Lung (tissue), 12 donors: ENCODE results near the gene SHMT2. TPM values are rescaled to one million over a fixed set of nuclear protein-coding genes. Genes with fewer than 3 reads are reported as not detected.

Experiments used
- ATAC-seq: fragments of 200-7000 bp; cut with Tn5 transposase; one replicate; pipeline ENCODE4 v1.9.1; 2020; ENCODE audit warnings: moderate number of reproducible peaks; ENCODE audit not compliant: insufficient read depth, low FRiP score
- DNase-seq, 3 donors: peaks; one replicate each; pipeline ENCODE4 v3.0.0-alpha.2; 2013 to 2017
- H3K27ac ChIP-seq, 2 donors: one replicate each; pipeline ENCODE4 v1.5.1; 2013; ENCODE audit warnings: mild to moderate bottlenecking in 2 of 2, moderate library complexity in 2 of 2, control low read depth in 1 of 2, inconsistent platforms in 1 of 2, low read depth in 1 of 2, low read length in 1 of 2
- H3K27me3 ChIP-seq, 3 donors: one replicate each; pipeline ENCODE4 v1.5.1; 2013; ENCODE audit warnings: low read length in 2 of 3; ENCODE audit not compliant: control insufficient read depth in 3 of 3, insufficient read depth in 3 of 3
- H3K36me3 ChIP-seq, 4 donors: one replicate each; pipeline ENCODE4 v1.5.1; 2013; ENCODE audit warnings: low read length in 4 of 4, mild to moderate bottlenecking in 1 of 4, moderate library complexity in 1 of 4; ENCODE audit not compliant: control insufficient read depth in 4 of 4, insufficient read depth in 4 of 4
- H3K4me1 ChIP-seq, 5 donors: one replicate each; pipeline ENCODE4 v1.5.1; 2013; ENCODE audit warnings: low read length in 5 of 5, mild to moderate bottlenecking in 2 of 5, moderate library complexity in 1 of 5; ENCODE audit not compliant: control insufficient read depth in 5 of 5, insufficient read depth in 5 of 5
- H3K4me3 ChIP-seq: one replicate; pipeline ENCODE4 v1.5.1; 2013; ENCODE audit warnings: mild to moderate bottlenecking, control low read depth, moderate library complexity
- H3K9ac ChIP-seq, 2 donors: one replicate each; pipeline ENCODE4 v1.5.1; 2013; ENCODE audit warnings: low read length in 2 of 2, control low read depth in 1 of 2; ENCODE audit not compliant: insufficient read depth in 1 of 2
- H3K9me3 ChIP-seq, 4 donors: one replicate each; pipeline ENCODE4 v1.5.1; 2013; ENCODE audit warnings: low read length in 3 of 4, mild to moderate bottlenecking in 1 of 4, moderate library complexity in 1 of 4; ENCODE audit not compliant: control insufficient read depth in 4 of 4, insufficient read depth in 3 of 4
- WGBS, 2 donors: extraction: QIAGEN DNeasy Blood & Tissue Kit; methylation state at CpG; one replicate each; pipeline ENCODE4 v1.1.7; 2013; 5-methylcytosine and 5-hydroxymethylcytosine counted together
- polyA plus RNA-seq, 2 donors: library from polyadenylated mRNA; stranded (reverse); fragments of 200-250 nt; gene quantifications; one replicate each; pipeline ENCODE4 v1.2.1, GENCODE V29; 2013
- total RNA-seq, 2 donors: library from RNA; depleted of rRNA in 1 of 2; stranded (reverse); fragments of >200 nt in 1 of 2; gene quantifications; one replicate each; pipeline ENCODE4 v1.2.1, GENCODE V29; 2014 to 2021
- TF ChIP-seq, protein P1 (sequence below): IDR thresholded peaks from 2 replicates; pipeline ENCODE4 v1.5.1; 2012; ENCODE audit warnings: mild to moderate bottlenecking; ENCODE audit errors: control extremely low read depth, extremely low read depth
- donor health status: control.
- donor health status: control.
- donor health status: Bipolar disorder and iron deficiency.
- donor health status: healthy.
- donor health status: DM: yes; HTN: yes; CAD: no.

Gene SHMT2
- total and polyA plus RNA-seq, 4 donors, result 46.1 to 113 (median 76.8) TPM

- Histone ChIP-seq H3K4me3 (no peak overlapping the region), H3K9ac (no peak overlapping the region), H3K27me3 (no peaks in the 10 kb centered on the region), H3K36me3 (peaks cover 0 to 24% (median 20%) of the 10 kb centered on the region in 4 donors), H3K9me3 (no peaks in the 10 kb centered on the region), H3K4me1 (no peaks in the 10 kb centered on the region), H3K27ac (no peak overlapping the region)
- DNase-seq (no peak), ATAC-seq (no peak)
- WGBS, 2 donors, result 92 to 94% methylated on average over 14 of the region's 14 CpGs
- TF ChIP-seq, protein P1, sequence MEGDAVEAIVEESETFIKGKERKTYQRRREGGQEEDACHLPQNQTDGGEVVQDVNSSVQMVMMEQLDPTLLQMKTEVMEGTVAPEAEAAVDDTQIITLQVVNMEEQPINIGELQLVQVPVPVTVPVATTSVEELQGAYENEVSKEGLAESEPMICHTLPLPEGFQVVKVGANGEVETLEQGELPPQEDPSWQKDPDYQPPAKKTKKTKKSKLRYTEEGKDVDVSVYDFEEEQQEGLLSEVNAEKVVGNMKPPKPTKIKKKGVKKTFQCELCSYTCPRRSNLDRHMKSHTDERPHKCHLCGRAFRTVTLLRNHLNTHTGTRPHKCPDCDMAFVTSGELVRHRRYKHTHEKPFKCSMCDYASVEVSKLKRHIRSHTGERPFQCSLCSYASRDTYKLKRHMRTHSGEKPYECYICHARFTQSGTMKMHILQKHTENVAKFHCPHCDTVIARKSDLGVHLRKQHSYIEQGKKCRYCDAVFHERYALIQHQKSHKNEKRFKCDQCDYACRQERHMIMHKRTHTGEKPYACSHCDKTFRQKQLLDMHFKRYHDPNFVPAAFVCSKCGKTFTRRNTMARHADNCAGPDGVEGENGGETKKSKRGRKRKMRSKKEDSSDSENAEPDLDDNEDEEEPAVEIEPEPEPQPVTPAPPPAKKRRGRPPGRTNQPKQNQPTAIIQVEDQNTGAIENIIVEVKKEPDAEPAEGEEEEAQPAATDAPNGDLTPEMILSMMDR, result no peak
Observed at GRCh38 chr12:57254506-57255280, 25.2 kb downstream of the SHMT2 start.

DNA sequence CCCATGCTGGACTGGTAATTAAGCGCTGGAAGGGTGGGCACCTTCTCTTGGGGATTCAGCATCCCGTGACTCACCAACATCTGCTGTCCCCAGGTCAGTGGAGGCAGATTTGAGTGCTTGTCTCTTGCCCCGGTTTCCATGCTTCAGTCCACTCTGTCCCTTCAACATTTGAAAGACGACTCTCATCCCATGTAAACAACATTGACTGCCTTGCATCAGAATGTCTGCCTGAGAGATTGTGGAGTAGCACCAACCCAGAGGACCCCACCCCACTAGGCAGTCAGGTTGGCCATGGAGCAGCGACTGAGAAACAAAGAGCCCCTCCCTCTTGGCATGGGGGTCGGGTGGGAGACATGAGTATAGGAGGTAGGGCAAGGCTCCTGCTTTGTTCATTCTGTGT lies 26.4 kb downstream of the SHMT2 start:
- Histone ChIP-seq H3K27ac (no peak overlapping the region), H3K36me3 (peaks cover 0 to 34% (median 29%) of the 10 kb centered on the region in 4 donors), H3K9ac (no peak overlapping the region), H3K9me3 (no peaks in the 10 kb centered on the region), H3K4me3 (no peak overlapping the region), H3K4me1 (peaks cover 0 to 10% (median 0%) of the 10 kb centered on the region in 5 donors), H3K27me3 (no peaks in the 10 kb centered on the region)
- ATAC-seq, result no peak
- DNase-seq, result no peak
- 91 to 92% methylated on average over 6 of the region's 6 CpGs for WGBS, 2 donors
- TF ChIP-seq, protein P1, result no peak

GRCh38 chr12:57258977-57259970 lies 29.8 kb downstream of the SHMT2 start:
- no peak for ATAC-seq
- peak overlapping the region in 1 of 2 donors; percentile 90 for H3K27ac ChIP-seq
- H3K9ac ChIP-seq, result no peak overlapping the region
- WGBS, 2 donors, result 75 to 88% methylated on average over 6 of the region's 6 CpGs
- H3K27me3 ChIP-seq, result no peaks in the 10 kb centered on the region
- H3K4me3 ChIP-seq, result no peak overlapping the region
- TF ChIP-seq, protein P1, result no peak
- no peak for DNase-seq
- H3K9me3 ChIP-seq, result no peaks in the 10 kb centered on the region
- H3K4me1 ChIP-seq, result peaks cover 0 to 11% (median 0%) of the 10 kb centered on the region in 5 donors
- H3K36me3 ChIP-seq, result peaks cover 0 to 43% (median 34%) of the 10 kb centered on the region in 4 donors
